ENCODE results near the gene JMJD8. TPM values are rescaled to one million over a fixed set of nuclear protein-coding genes. Genes with fewer than 3 reads are reported as not detected.

Gene JMJD8
- total and polyA plus RNA-seq, 10 of the 15 experiments (the other 5 are each of a cell fraction or from before 2014, with no cell fraction given), result 1.00 to 50.4 (median 30.7) TPM

- TF ChIP-seq POLR2AphosphoS5 (IDR thresholded peaks at IDR 0.05; ENCODE audit: low read length) (peak; percentile 68; the same call in 1 of the 2 replicates), HCFC1 (IDR thresholded peaks at IDR 0.05; ENCODE audit: low read length) (peak; percentile 64), ATF2 (IDR thresholded peaks at IDR 0.05; ENCODE audit: low read length) (no peak), SUPT20H (IDR thresholded peaks at IDR 0.05; ENCODE audit: borderline replicate concordance, control insufficient read depth, low read depth, low read length) (no peak), SMARCA5 (IDR thresholded peaks at IDR 0.05) (no peak), RUNX3 (IDR thresholded peaks at IDR 0.05; ENCODE audit: low read length) (no peak), CBFB (IDR thresholded peaks at IDR 0.05; ENCODE audit: low read depth) (no peak), STAT3 (IDR thresholded peaks at IDR 0.05; ENCODE audit: low read depth, low read length) (no peak), MYC (IDR thresholded peaks at IDR 0.05; ENCODE audit: insufficient read depth, insufficient read length, insufficient replicate concordance, low read length, severe bottlenecking) (no peak), NFYA (IDR thresholded peaks at IDR 0.05; ENCODE audit: borderline replicate concordance, low read depth, low read length) (no peak), TCF7 (IDR thresholded peaks at IDR 0.05; ENCODE audit: borderline replicate concordance) (no peak), PAX5 (IDR thresholded peaks at IDR 0.05; ENCODE audit: borderline replicate concordance, low read depth, low read length) (0 out of 2 replicates have a peak, but pooled peaks have one; percentile 27), YY1 (IDR thresholded peaks at IDR 0.05; ENCODE audit: low read depth, low read length) (peak; percentile 98), RBBP5 (conservative IDR thresholded peaks at IDR 0.05) (no peak), PKNOX1 (IDR thresholded peaks at IDR 0.05) (no peak), ZBTB33 (IDR thresholded peaks at IDR 0.05) (no peak), ZNF687 (IDR thresholded peaks at IDR 0.05) (peak; percentile 95), KDM1A (IDR thresholded peaks at IDR 0.05; ENCODE audit: borderline replicate concordance) (no peak), PAX8 (IDR thresholded peaks at IDR 0.05) (no peak), MTA3 (IDR thresholded peaks at IDR 0.05; ENCODE audit: borderline replicate concordance, low read length) (no peak), JUND (IDR thresholded peaks at IDR 0.05; ENCODE audit: low read depth, low read length) (no peak), TCF3 (IDR thresholded peaks at IDR 0.05; ENCODE audit: borderline replicate concordance, insufficient read depth, low read depth, low read length) (no peak), SIN3A (IDR thresholded peaks at IDR 0.05; ENCODE audit: low read depth, low read length) (peak; percentile 99)
These were observed 35.1 kb downstream of the JMJD8 start, which contains the start of gene WDR90 (continued) for GRCh38 chr16:648781-649589.
